Trophoblast cell (in vitro differentiated cells and primary cell): ENCODE measurements around the gene SYNM.

Experiments
- DNase-seq, 2 donors: peaks; one replicate each; pipeline ENCODE4 v3.0.0-alpha.2; 2016
- H2AFZ ChIP-seq: 2 replicates; pipeline ENCODE4 v1.6.1; 2013; ENCODE audit warnings: low read length, moderate library complexity, mild to moderate bottlenecking; ENCODE audit not compliant: insufficient read depth, poor library complexity
- H2AK5ac ChIP-seq: 2 replicates; pipeline ENCODE4 v1.6.1; 2013; ENCODE audit warnings: mild to moderate bottlenecking, low read length
- H2BK120ac ChIP-seq: 2 replicates; pipeline ENCODE4 v1.6.1; 2013; ENCODE audit warnings: low read length, mild to moderate bottlenecking, moderate library complexity; ENCODE audit not compliant: insufficient read depth, poor library complexity
- H2BK12ac ChIP-seq: 2 replicates; pipeline ENCODE4 v1.6.1; 2013; ENCODE audit warnings: mild to moderate bottlenecking, low read length, moderate library complexity
- H2BK5ac ChIP-seq: 2 replicates; pipeline ENCODE4 v1.6.1; 2013; ENCODE audit warnings: low read length, low read depth, moderate library complexity, mild to moderate bottlenecking; ENCODE audit not compliant: poor library complexity
- H3K14ac ChIP-seq: 2 replicates; pipeline ENCODE4 v1.6.1; 2013; ENCODE audit warnings: mild to moderate bottlenecking, low read length
- H3K18ac ChIP-seq: 2 replicates; pipeline ENCODE4 v1.6.1; 2013; ENCODE audit warnings: mild to moderate bottlenecking, low read length
- H3K23ac ChIP-seq: 2 replicates; pipeline ENCODE4 v1.6.1; 2013; ENCODE audit warnings: low read length
- H3K27ac ChIP-seq: 2 replicates; pipeline ENCODE4 v1.5.1; 2013; ENCODE audit warnings: low read depth, mild to moderate bottlenecking, inconsistent platforms, low read length, moderate library complexity
- H3K27me3 ChIP-seq: 2 replicates; pipeline ENCODE4 v1.6.1; 2013; ENCODE audit warnings: inconsistent platforms, mild to moderate bottlenecking, low read length, moderate library complexity; ENCODE audit not compliant: insufficient read depth
- H3K36me3 ChIP-seq, 2 experiments: 1 replicate in 1 of 2; 2 replicates in 1 of 2; pipeline ENCODE4 v1.6.1; 2013; ENCODE audit warnings: low read length in 2 of 2, mild to moderate bottlenecking in 2 of 2, moderate library complexity in 1 of 2; ENCODE audit not compliant: insufficient read depth in 2 of 2, control insufficient read depth in 1 of 2
- H3K4ac ChIP-seq: 2 replicates; pipeline ENCODE4 v1.6.1; 2013; ENCODE audit warnings: low read depth, mild to moderate bottlenecking, low read length, moderate library complexity
- H3K4me1 ChIP-seq, 2 experiments: 1 replicate in 1 of 2; 2 replicates in 1 of 2; pipeline ENCODE4 v1.6.1; 2013; ENCODE audit warnings: low read length in 2 of 2, mild to moderate bottlenecking in 2 of 2, moderate library complexity in 1 of 2; ENCODE audit not compliant: insufficient read depth in 2 of 2, control insufficient read depth in 1 of 2
- H3K4me2 ChIP-seq: 2 replicates; pipeline ENCODE4 v1.6.1; 2013; ENCODE audit warnings: inconsistent platforms, mild to moderate bottlenecking, low read length, moderate library complexity
- H3K4me3 ChIP-seq: 2 replicates; pipeline ENCODE4 v1.5.1; 2013; ENCODE audit warnings: mild to moderate bottlenecking, low read depth, low read length, inconsistent platforms
- H3K79me1 ChIP-seq: one replicate; pipeline ENCODE4 v1.6.1; 2013; ENCODE audit warnings: low read length
- H3K79me2 ChIP-seq: 2 replicates; pipeline ENCODE4 v1.6.1; 2013; ENCODE audit warnings: low read length, mild to moderate bottlenecking; ENCODE audit not compliant: control insufficient read depth, insufficient read depth, poor library complexity
- H3K9ac ChIP-seq: 2 replicates; pipeline ENCODE4 v1.6.1; 2013; ENCODE audit warnings: mild to moderate bottlenecking, low read length
- H3K9me3 ChIP-seq: 2 replicates; pipeline ENCODE4 v1.6.1; 2013; ENCODE audit warnings: low read depth, mild to moderate bottlenecking, control low read depth, inconsistent platforms, low read length; ENCODE audit not compliant: insufficient read depth
- H4K12ac ChIP-seq: 2 replicates; pipeline ENCODE4 v1.6.1; 2013; ENCODE audit warnings: low read depth, mild to moderate bottlenecking, low read length, moderate library complexity
- H4K8ac ChIP-seq: 2 replicates; pipeline ENCODE4 v1.6.1; 2013; ENCODE audit warnings: low read depth, mild to moderate bottlenecking, low read length, moderate library complexity
- H4K91ac ChIP-seq: one replicate; pipeline ENCODE4 v1.6.1; 2013; ENCODE audit warnings: low read depth, mild to moderate bottlenecking, low read length, moderate library complexity
- WGBS: extraction: QIAGEN DNeasy Blood & Tissue Kit; methylation state at CpG from one replicate; pipeline ENCODE4 v1.1.7; 2013; ENCODE audit warnings: missing lambda C conversion rate; ENCODE audit not compliant: insufficient read length, insufficient coverage; ENCODE audit errors: extremely low coverage; 5-methylcytosine and 5-hydroxymethylcytosine counted together

Gene SYNM

GRCh38 chr15:99062226-99062625 lies 42.7 kb upstream of the SYNM start:
- Histone ChIP-seq H3K9ac (no peak overlapping the region), H2AK5ac (no peak overlapping the region), H4K91ac (no peak overlapping the region), H2BK120ac (no peak overlapping the region), H3K79me1 (peaks cover 14% of the 10 kb centered on the region), H3K4me1 (peaks cover 12 to 19% of the 10 kb centered on the region in 2 experiments), H4K8ac (no peak overlapping the region), H3K9me3 (peaks cover 2% of the 10 kb centered on the region), H3K36me3 (no peaks in the 10 kb centered on the region), H3K4me3 (no peak overlapping the region), H3K4ac (no peak overlapping the region), H3K79me2 (peaks cover 3% of the 10 kb centered on the region), H3K23ac (no peak overlapping the region), H3K4me2 (no peak overlapping the region), H2BK5ac (no peak overlapping the region), H3K27ac (no peak overlapping the region), H3K14ac (no peak overlapping the region), H2BK12ac (no peak overlapping the region), H2AFZ (no peak overlapping the region), H3K18ac (no peak overlapping the region), H3K27me3 (no peaks in the 10 kb centered on the region), H4K12ac (no peak overlapping the region)
- no CpG with 5 or more reads among the region's 5 CpGs for WGBS
- no peak for DNase-seq

- Histone ChIP-seq H3K4me1 (peaks cover 0 to 6% of the 10 kb centered on the region in 2 experiments), H3K4ac (no peak overlapping the region)
These were observed 36.7 kb upstream of the SYNM start for GRCh38 chr15:99068186-99068585.

GRCh38 chr15:99070208-99070607 lies 34.7 kb upstream of the SYNM start:
- no CpG with 5 or more reads among the region's 5 CpGs for WGBS
- Histone ChIP-seq H2BK120ac (no peak overlapping the region), H3K4ac (no peak overlapping the region), H3K4me3 (no peak overlapping the region), H3K27ac (no peak overlapping the region), H4K8ac (no peak overlapping the region), H4K91ac (no peak overlapping the region), H3K9ac (no peak overlapping the region), H2AFZ (no peak overlapping the region), H3K18ac (no peak overlapping the region), H2AK5ac (no peak overlapping the region), H3K36me3 (no peaks in the 10 kb centered on the region), H3K23ac (no peak overlapping the region), H3K27me3 (no peaks in the 10 kb centered on the region), H3K79me1 (no peaks in the 10 kb centered on the region), H3K4me2 (no peak overlapping the region), H2BK5ac (no peak overlapping the region), H3K14ac (no peak overlapping the region), H3K9me3 (peaks cover 3% of the 10 kb centered on the region), H4K12ac (no peak overlapping the region), H3K79me2 (no peaks in the 10 kb centered on the region), H3K4me1 (no peaks in the 10 kb centered on the region), H2BK12ac (no peak overlapping the region)
- DNase-seq: peak; percentile 44 to 70

More at GRCh38 chr15:99068186-99068585, 36.7 kb upstream of the SYNM start:
- H3K79me2 ChIP-seq: no peaks in the 10 kb centered on the region
- no peak overlapping the region for H3K14ac ChIP-seq
- H3K27ac ChIP-seq: no peak overlapping the region
- no peaks in the 10 kb centered on the region for H3K27me3 ChIP-seq
- no peak overlapping the region for H4K91ac ChIP-seq
- peaks cover 3% of the 10 kb centered on the region for H3K9me3 ChIP-seq
- no peak overlapping the region for H4K8ac ChIP-seq
- H3K9ac ChIP-seq: no peak overlapping the region
- no peak overlapping the region for H3K4me2 ChIP-seq
- no peak overlapping the region for H2AK5ac ChIP-seq
- no peaks in the 10 kb centered on the region for H3K36me3 ChIP-seq
- no peak overlapping the region for H4K12ac ChIP-seq
- no CpG with 5 or more reads among the region's 6 CpGs for WGBS
- no peak overlapping the region for H2BK5ac ChIP-seq
- H3K23ac ChIP-seq: no peak overlapping the region
- H2AFZ ChIP-seq: no peak overlapping the region
- H2BK12ac ChIP-seq: no peak overlapping the region
- H3K79me1 ChIP-seq: no peaks in the 10 kb centered on the region
- H3K4me3 ChIP-seq: no peak overlapping the region
- H2BK120ac ChIP-seq: no peak overlapping the region
- no peak for DNase-seq
- H3K18ac ChIP-seq: no peak overlapping the region

GRCh38 chr15:99071091-99071680 lies 33.7 kb upstream of the SYNM start:
- WGBS: no CpG with 5 or more reads among the region's 10 CpGs

More at GRCh38 chr15:99071091-99071680, 33.7 kb upstream of the SYNM start:
- H2AK5ac ChIP-seq: no peak overlapping the region
- H2BK5ac ChIP-seq: no peak overlapping the region
- no peak overlapping the region for H4K91ac ChIP-seq
- H3K79me2 ChIP-seq: no peaks in the 10 kb centered on the region
- no peaks in the 10 kb centered on the region for H3K4me1 ChIP-seq
- no peak overlapping the region for H2BK120ac ChIP-seq
- H3K36me3 ChIP-seq: no peaks in the 10 kb centered on the region
- H3K4me3 ChIP-seq: no peak overlapping the region
- H2BK12ac ChIP-seq: no peak overlapping the region
- peaks cover 1% of the 10 kb centered on the region for H3K9me3 ChIP-seq
- no peak overlapping the region for H4K8ac ChIP-seq
- no peak overlapping the region for H3K4ac ChIP-seq
- no peak overlapping the region for H3K23ac ChIP-seq
- no peak overlapping the region for H4K12ac ChIP-seq
- no peaks in the 10 kb centered on the region for H3K27me3 ChIP-seq
- no peak overlapping the region for H3K27ac ChIP-seq
- H3K4me2 ChIP-seq: no peak overlapping the region
- H3K79me1 ChIP-seq: no peaks in the 10 kb centered on the region
- H3K18ac ChIP-seq: no peak overlapping the region
- no peak overlapping the region for H3K14ac ChIP-seq
- peak overlapping the region; percentile 43 for H3K9ac ChIP-seq
- H2AFZ ChIP-seq: no peak overlapping the region
- DNase-seq: no peak
